HFFc6 (cell line): Measurements from ENCODE around the gene PTGER1. TPM values are rescaled to one million over a fixed set of nuclear protein-coding genes. Genes with fewer than 3 reads are reported as not detected.

ENCODE experiments used
- DNase-seq: peaks from one replicate; pipeline ENCODE4 v3.0.0-alpha.2; 2018
- H3K27ac Mint-ChIP-seq: 2 replicates; pipeline ENCODE4 v1.8.0; 2020; ENCODE audit warnings: mild to moderate bottlenecking, mixed read lengths
- H3K27me3 Mint-ChIP-seq: 2 replicates; pipeline ENCODE4 v1.8.0; 2021; ENCODE audit warnings: mild to moderate bottlenecking, moderate library complexity, mixed read lengths; ENCODE audit not compliant: insufficient read depth
- H3K36me3 Mint-ChIP-seq: 2 replicates; pipeline ENCODE4 v1.8.0; 2021; ENCODE audit warnings: low read depth, mixed read lengths
- H3K4me1 Mint-ChIP-seq: 2 replicates; pipeline ENCODE4 v1.8.0; 2020; ENCODE audit warnings: low read depth, mixed read lengths
- H3K4me3 Mint-ChIP-seq: 2 replicates; pipeline ENCODE4 v1.8.0; 2020; ENCODE audit warnings: mild to moderate bottlenecking, moderate library complexity, mixed read lengths
- H3K9me3 Mint-ChIP-seq: 2 replicates; pipeline ENCODE4 v1.8.0; 2020; ENCODE audit warnings: mild to moderate bottlenecking, mixed read lengths
- total RNA-seq, 6 experiments: library from RNA; stranded (reverse); fragmentation: NEBNext Ultra II Directional; extraction: Animal tissue kit (Norgen Biotek cat#: 25700); gene quantifications; 2 replicates in 1 of 6; 3 replicates in 5 of 6; pipeline ENCODE4 v1.2.3, GENCODE V29; 2021
- TF ChIP-seq, protein P1 (sequence below): fragments of 200-600 bp; sonication (generic); IDR thresholded peaks from 2 replicates; pipeline ENCODE4 v1.5.0; 2021; ENCODE audit warnings: antibody characterized with exemption, mild to moderate bottlenecking

The PTGER1 gene
- total RNA-seq, 6 experiments from 2014 or later, result 0.41 to 4.1 (median 0.62) TPM

DNA sequence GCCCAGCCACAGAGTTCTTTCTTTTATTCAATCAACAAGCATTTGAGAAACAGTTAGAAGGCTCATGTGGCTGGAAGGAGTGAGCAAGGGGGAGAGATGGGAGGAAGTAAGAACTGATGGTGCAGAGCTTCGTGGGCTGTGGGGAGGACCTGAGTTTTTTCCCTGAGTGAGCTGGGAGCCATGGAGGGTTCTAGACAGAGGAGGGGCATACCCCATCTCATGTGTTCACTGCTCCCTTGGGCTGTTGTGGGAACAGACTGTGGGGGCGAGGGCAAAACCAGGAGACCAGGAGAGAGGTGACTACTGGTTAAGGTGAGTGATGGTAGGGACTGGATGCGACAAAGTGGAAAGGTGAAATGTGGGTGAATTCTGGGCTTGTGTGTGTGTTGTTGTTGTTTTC lies 44.4 kb downstream of the PTGER1 start:
- no peaks in the 10 kb centered on the region for H3K9me3 Mint-ChIP-seq
- no peaks in the 10 kb centered on the region for H3K36me3 Mint-ChIP-seq

DNA sequence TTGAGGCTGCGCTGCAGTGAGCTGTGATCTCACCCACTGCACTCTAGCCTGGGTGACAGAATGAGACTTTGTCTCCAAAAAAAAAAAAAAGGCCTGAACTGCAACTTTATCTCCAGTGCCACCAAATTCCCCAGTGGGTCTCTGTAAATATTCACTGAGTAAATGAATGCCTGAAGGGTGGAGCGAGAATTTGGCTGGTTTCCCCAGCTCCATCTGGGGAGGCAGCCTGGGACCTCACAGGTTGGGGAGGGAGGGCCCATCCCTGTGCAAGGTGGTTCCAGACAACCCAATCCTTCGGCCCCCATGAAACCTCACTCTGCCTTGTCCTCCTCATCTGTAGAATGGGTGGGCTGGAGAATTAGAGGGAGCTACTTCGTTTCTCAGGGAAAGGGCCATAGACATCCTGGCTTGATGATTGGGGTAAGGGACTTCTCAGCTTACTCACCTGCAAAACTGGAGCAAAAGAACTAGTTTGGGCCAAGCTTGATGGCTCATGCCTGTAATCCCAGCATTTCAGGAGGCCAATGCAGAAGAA lies 46.2 kb downstream of the PTGER1 start:
- Mint-ChIP-seq H3K36me3 (no peaks in the 10 kb centered on the region), H3K9me3 (no peaks in the 10 kb centered on the region), H3K4me3 (no peak overlapping the region), H3K27ac (no peak overlapping the region), H3K4me1 (peaks cover 5% of the 10 kb centered on the region), H3K27me3 (peaks cover 5% of the 10 kb centered on the region)
- TF ChIP-seq, protein P1, sequence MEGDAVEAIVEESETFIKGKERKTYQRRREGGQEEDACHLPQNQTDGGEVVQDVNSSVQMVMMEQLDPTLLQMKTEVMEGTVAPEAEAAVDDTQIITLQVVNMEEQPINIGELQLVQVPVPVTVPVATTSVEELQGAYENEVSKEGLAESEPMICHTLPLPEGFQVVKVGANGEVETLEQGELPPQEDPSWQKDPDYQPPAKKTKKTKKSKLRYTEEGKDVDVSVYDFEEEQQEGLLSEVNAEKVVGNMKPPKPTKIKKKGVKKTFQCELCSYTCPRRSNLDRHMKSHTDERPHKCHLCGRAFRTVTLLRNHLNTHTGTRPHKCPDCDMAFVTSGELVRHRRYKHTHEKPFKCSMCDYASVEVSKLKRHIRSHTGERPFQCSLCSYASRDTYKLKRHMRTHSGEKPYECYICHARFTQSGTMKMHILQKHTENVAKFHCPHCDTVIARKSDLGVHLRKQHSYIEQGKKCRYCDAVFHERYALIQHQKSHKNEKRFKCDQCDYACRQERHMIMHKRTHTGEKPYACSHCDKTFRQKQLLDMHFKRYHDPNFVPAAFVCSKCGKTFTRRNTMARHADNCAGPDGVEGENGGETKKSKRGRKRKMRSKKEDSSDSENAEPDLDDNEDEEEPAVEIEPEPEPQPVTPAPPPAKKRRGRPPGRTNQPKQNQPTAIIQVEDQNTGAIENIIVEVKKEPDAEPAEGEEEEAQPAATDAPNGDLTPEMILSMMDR, result no peak
- no peak for DNase-seq

More for the DNA sequence above, 44.4 kb downstream of the PTGER1 start:
- no peak overlapping the region for H3K4me3 Mint-ChIP-seq
- H3K27ac Mint-ChIP-seq, result no peak overlapping the region
- TF ChIP-seq, protein P1, result no peak
- peaks cover 5% of the 10 kb centered on the region for H3K27me3 Mint-ChIP-seq
- DNase-seq, result no peak
- peaks cover 20% of the 10 kb centered on the region for H3K4me1 Mint-ChIP-seq

DNA sequence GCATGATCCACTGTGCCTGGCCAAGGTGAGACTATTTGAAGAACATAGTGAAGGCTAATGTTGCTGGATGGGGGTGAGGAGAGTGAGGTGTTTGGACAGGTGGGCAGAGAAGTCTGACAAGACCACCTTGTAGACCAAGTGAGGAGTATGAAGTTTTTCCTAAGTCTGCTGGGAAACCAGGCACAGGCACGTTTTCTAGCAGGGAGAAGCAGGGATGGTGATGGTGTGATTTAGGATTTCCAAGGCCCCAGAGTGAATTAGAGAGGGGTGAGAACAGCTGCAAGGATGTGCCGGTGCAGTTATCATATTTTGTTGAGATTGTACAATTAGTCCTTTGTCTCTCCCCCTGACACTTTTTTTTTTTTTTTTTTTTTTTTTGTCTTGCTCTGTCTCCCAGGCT lies 47.7 kb downstream of the PTGER1 start:
- Mint-ChIP-seq H3K36me3 (no peaks in the 10 kb centered on the region), H3K27ac (no peak overlapping the region), H3K9me3 (no peaks in the 10 kb centered on the region), H3K27me3 (peaks cover 7% of the 10 kb centered on the region), H3K4me1 (peaks cover 2% of the 10 kb centered on the region), H3K4me3 (no peak overlapping the region)
- no peak for DNase-seq
- TF ChIP-seq, protein P1, result no peak

DNA sequence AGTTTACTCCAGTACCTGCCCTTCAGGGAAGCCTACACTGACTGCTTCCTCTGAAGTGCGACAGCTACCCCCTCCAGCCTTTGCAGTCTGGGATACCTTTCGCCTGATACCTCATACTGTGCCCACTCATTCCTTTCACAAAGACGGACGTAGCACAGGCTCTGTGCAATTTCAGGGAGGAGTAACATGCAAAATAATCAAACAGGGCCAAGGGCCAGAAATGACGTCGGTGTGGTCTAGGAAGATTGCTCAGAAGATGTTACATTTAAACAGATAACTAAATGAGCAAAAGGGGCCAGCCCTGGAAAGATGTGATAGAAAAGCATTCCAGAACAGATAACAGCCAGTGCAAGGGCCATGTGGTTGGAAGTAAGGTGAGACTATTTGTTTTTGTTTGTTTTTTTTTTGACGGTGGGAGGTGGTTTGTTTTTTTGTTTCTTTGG lies 49.4 kb downstream of the PTGER1 start:
- no peak overlapping the region for H3K4me3 Mint-ChIP-seq
- H3K27me3 Mint-ChIP-seq, result peaks cover 7% of the 10 kb centered on the region
- no peaks in the 10 kb centered on the region for H3K36me3 Mint-ChIP-seq
- peak; percentile 22 for DNase-seq
- TF ChIP-seq, protein P1, result no peak
- H3K4me1 Mint-ChIP-seq, result no peaks in the 10 kb centered on the region; the same call in 1 of the 2 replicates
- H3K27ac Mint-ChIP-seq, result no peak overlapping the region
- no peaks in the 10 kb centered on the region for H3K9me3 Mint-ChIP-seq

Other genes starting within 250 kb of the PTGER1 start
- gene ADGRE5, start 93.9 kb downstream of the PTGER1 start, total RNA-seq, result 10 to 100 TPM; 79.7 to 91.9 (median 85.4) TPM
- 10 to 100 TPM; 52.5 to 82.7 (median 78.0) TPM for gene DDX39A, start 56.0 kb downstream of the PTGER1 start, total RNA-seq
- gene PKN1, start 42.0 kb downstream of the PTGER1 start, total RNA-seq, result 100 to 1,000 TPM; 132 to 173 (median 149) TPM
- 100 to 1,000 TPM; 169 to 204 (median 181) TPM for gene GIPC1, start 20.8 kb upstream of the PTGER1 start, total RNA-seq
- gene DNAJB1, start 43.0 kb upstream of the PTGER1 start, total RNA-seq, result 100 to 1,000 TPM in 3 of 6 experiments, 10 to 100 TPM in 3; 99.2 to 138 (median 103) TPM
- gene TECR, start 54.2 kb upstream of the PTGER1 start, total RNA-seq, result 100 to 1,000 TPM; 101 to 132 (median 118) TPM
- gene NDUFB7, start 96.7 kb upstream of the PTGER1 start, total RNA-seq, result 100 to 1,000 TPM; 167 to 227 (median 199) TPM
- gene CLEC17A, start 107.7 kb upstream of the PTGER1 start, total RNA-seq, result not detected
- gene ADGRE3, start 199.5 kb upstream of the PTGER1 start, total RNA-seq, result not detected
- 10 to 100 TPM in 1 of 6 experiments, 1 to 10 TPM in 5; 7.9 to 10.0 (median 9.1) TPM for gene ZNF333, start 214.7 kb upstream of the PTGER1 start, total RNA-seq